Naive thymus-derived CD4-positive, alpha-beta T cell (primary cell): ENCODE data around the gene CABP7. TPM values are rescaled to one million over a fixed set of nuclear protein-coding genes. Genes with fewer than 3 reads are reported as not detected.

ENCODE experiments used
- ATAC-seq: fragments of 150-1000 bp; cut with Tn5 transposase; 2 replicates; pipeline ENCODE4 v1.10.0; 2021; ENCODE audit warnings: mild to moderate bottlenecking, moderate library complexity
- CTCF ChIA-PET: fragments of 350-600 bp; sonication (Branson Sonifier 250); formaldehyde crosslinking; loops from one replicate; lab custom pipeline; 2021; ENCODE audit warnings: antibody characterized with exemption; lab: Charles Lee
- POLR2A ChIA-PET: fragments of 350-600 bp; sonication (Branson Sonifier 250); formaldehyde crosslinking; loops from one replicate; lab custom pipeline; 2021; ENCODE audit warnings: antibody characterized with exemption, inconsistent platforms; lab: Charles Lee
- DNase-seq, 9 donors: peaks; one replicate each; pipeline versions ENCODE4 v3.0.0 to v3.0.0-alpha.2; 2020 to 2022; ENCODE audit warnings: mixed read lengths in 1 of 9
- H3K27ac ChIP-seq: one replicate; pipeline ENCODE4 v1.7.0; 2013; ENCODE audit warnings: mild to moderate bottlenecking, low read depth, low read length, moderate library complexity
- H3K27me3 ChIP-seq, 2 donors: one replicate each; pipeline ENCODE4 v1.7.0; 2013; ENCODE audit warnings: low read length in 2 of 2, mild to moderate bottlenecking in 2 of 2, moderate library complexity in 2 of 2; ENCODE audit not compliant: control insufficient read depth in 2 of 2, insufficient read depth in 2 of 2
- H3K36me3 ChIP-seq, 3 experiments: 1 replicate in 2 of 3; 2 replicates in 1 of 3; pipeline ENCODE4 v1.7.0; 2013; ENCODE audit warnings: low read length in 3 of 3, mild to moderate bottlenecking in 3 of 3, moderate library complexity in 1 of 3; ENCODE audit not compliant: insufficient read depth in 3 of 3, control insufficient read depth in 2 of 3
- H3K4me1 ChIP-seq, 2 donors: one replicate each; pipeline ENCODE4 v1.7.0; 2013; ENCODE audit warnings: low read length in 2 of 2, mild to moderate bottlenecking in 2 of 2, moderate library complexity in 1 of 2; ENCODE audit not compliant: control insufficient read depth in 2 of 2, insufficient read depth in 2 of 2
- H3K4me3 ChIP-seq: 2 replicates; pipeline ENCODE4 v1.7.0; 2013; ENCODE audit warnings: mild to moderate bottlenecking, low read length
- H3K9me3 ChIP-seq, 3 experiments: 1 replicate in 2 of 3; 2 replicates in 1 of 3; pipeline ENCODE4 v1.7.0; 2013; ENCODE audit warnings: low read length in 3 of 3; ENCODE audit not compliant: control insufficient read depth in 2 of 3
- H3K27ac Mint-ChIP-seq, 9 donors: one replicate each; pipeline ENCODE4 v1.8.0; 2020 to 2022; ENCODE audit warnings: mixed read lengths in 9 of 9, mild to moderate bottlenecking in 8 of 9, moderate library complexity in 5 of 9, inconsistent platforms in 2 of 9
- H3K27me3 Mint-ChIP-seq, 5 donors: one replicate each; pipeline ENCODE4 v1.8.0; 2021 to 2022; ENCODE audit warnings: mixed read lengths in 5 of 5, mild to moderate bottlenecking in 1 of 5
- H3K36me3 Mint-ChIP-seq, 5 donors: one replicate each; pipeline ENCODE4 v1.8.0; 2020 to 2022; ENCODE audit warnings: mixed read lengths in 5 of 5, mild to moderate bottlenecking in 3 of 5, inconsistent platforms in 1 of 5
- H3K4me1 Mint-ChIP-seq, 7 donors: one replicate each; pipeline ENCODE4 v1.8.0; 2020 to 2022; ENCODE audit warnings: mixed read lengths in 7 of 7, mild to moderate bottlenecking in 3 of 7, inconsistent platforms in 1 of 7
- H3K4me3 Mint-ChIP-seq, 10 donors: one replicate each; pipeline ENCODE4 v1.8.0; 2020 to 2022; ENCODE audit warnings: mild to moderate bottlenecking in 10 of 10, mixed read lengths in 10 of 10, moderate library complexity in 6 of 10, inconsistent platforms in 2 of 10
- H3K9me3 Mint-ChIP-seq, 11 donors: one replicate each; pipeline ENCODE4 v1.8.0; 2020 to 2022; ENCODE audit warnings: mixed read lengths in 11 of 11, mild to moderate bottlenecking in 4 of 11, inconsistent platforms in 1 of 11, moderate library complexity in 1 of 11
- intact Hi-C, 2 donors: fragments of 100-400 bp; cut with micrococcal nuclease; formaldehyde crosslinking; loops; one replicate each; pipeline ENCODE4 v1.15.1; 2023
- polyA plus RNA-seq, 2 donors: library from polyadenylated mRNA; unstranded; fragments of 300-500 nt; fragmentation: Illumina TruSeq; gene quantifications; one replicate each; pipeline ENCODE4 v1.2.3, GENCODE V29; 2021
- total RNA-seq, 6 experiments: library from RNA in 5 of 6; stranded (reverse) in 5 of 6; gene quantifications; 1 replicate in 5 of 6; 2 replicates in 1 of 6; pipeline ENCODE4 v1.2.3 and lab custom pipeline; 2021 to 2026

Gene CABP7
- total and polyA plus RNA-seq, 7 experiments from 2014 or later, result 0.07 to 0.42 (median 0.17) TPM; not detected in 3

- Mint-ChIP-seq H3K4me1 (peaks cover 15 to 31% (median 27%) of the 10 kb centered on the region in 7 donors), H3K27ac (peak overlapping the region; percentile 62 to 91 (median 66)), H3K36me3 (peaks cover 0 to 14% (median 0%) of the 10 kb centered on the region in 5 donors), H3K27me3 (peaks cover 0 to 6% (median 0%) of the 10 kb centered on the region in 5 donors), H3K4me3 (peak overlapping the region in 7 of 10 donors; percentile 18 to 57 (median 34)), H3K9me3 (peaks cover 0 to 2% (median 0%) of the 10 kb centered on the region in 11 donors)
- ATAC-seq (peak; percentile 81), DNase-seq (peak in 5 of 9 donors; percentile 18 to 59 (median 52))
- no peak overlapping the region for H3K4me3 ChIP-seq
- peaks cover 0 to 15% (median 0%) of the 10 kb centered on the region in 3 experiments for H3K36me3 ChIP-seq
- H3K9me3 ChIP-seq, result no peaks in the 10 kb centered on the region
- H3K27ac ChIP-seq, result no peak overlapping the region
- intact Hi-C loops, result loop anchor here (1.0 to 5.0 kb wide), 2 partner anchors 304 to 306 kb away; no protein-coding TSS in a partner anchor
- ChIA-PET CTCF (interaction anchor here (0.5 to 1.2 kb wide), 3 partner anchors 11 to 1986 kb away, joined by 3 to 4 read pairs (median 3); no protein-coding TSS in a partner anchor), POLR2A (no interaction called here)
- peaks cover 0 to 19% of the 10 kb centered on the region in 2 donors for H3K4me1 ChIP-seq
- H3K27me3 ChIP-seq, result no peaks in the 10 kb centered on the region
Measured at GRCh38 chr22:29701155-29701999, 18.4 kb upstream of the CABP7 start.

GRCh38 chr22:29702000-29702930 lies 17.5 kb upstream of the CABP7 start:
- ChIA-PET POLR2A (no interaction called here), CTCF (interaction anchor here (0.5 kb wide), 1 partner anchor 1985 kb away, joined by 3 read pairs; no protein-coding TSS in a partner anchor)
- peaks cover 0 to 2% (median 0%) of the 10 kb centered on the region in 11 donors for H3K9me3 Mint-ChIP-seq
- peaks cover 0 to 6% (median 0%) of the 10 kb centered on the region in 5 donors for H3K27me3 Mint-ChIP-seq
- peaks cover 0 to 9% (median 0%) of the 10 kb centered on the region in 5 donors for H3K36me3 Mint-ChIP-seq
- ATAC-seq (no peak), DNase-seq (no peak)
- peaks cover 15 to 31% (median 27%) of the 10 kb centered on the region in 7 donors for H3K4me1 Mint-ChIP-seq
- H3K27ac Mint-ChIP-seq, result peak overlapping the region in 4 of 9 donors; percentile 66 to 84 (median 74)
- Histone ChIP-seq H3K9me3 (no peaks in the 10 kb centered on the region), H3K27me3 (no peaks in the 10 kb centered on the region), H3K27ac (no peak overlapping the region), H3K4me3 (no peak overlapping the region), H3K36me3 (peaks cover 0 to 9% (median 0%) of the 10 kb centered on the region in 3 experiments), H3K4me1 (peaks cover 0 to 19% of the 10 kb centered on the region in 2 donors)
- no peak overlapping the region for H3K4me3 Mint-ChIP-seq
- intact Hi-C loops, result loop anchor here (1.0 to 5.0 kb wide), 2 partner anchors 303 to 305 kb away; no protein-coding TSS in a partner anchor

- Histone ChIP-seq H3K27ac (no peak overlapping the region), H3K4me3 (no peak overlapping the region), H3K36me3 (peaks cover 0 to 2% (median 0%) of the 10 kb centered on the region in 3 experiments), H3K27me3 (no peaks in the 10 kb centered on the region), H3K9me3 (no peaks in the 10 kb centered on the region), H3K4me1 (peaks cover 0 to 19% of the 10 kb centered on the region in 2 donors)
- H3K9me3 Mint-ChIP-seq, result peaks cover 0 to 2% (median 0%) of the 10 kb centered on the region in 11 donors
- ChIA-PET POLR2A (no interaction called here), CTCF (no interaction called here)
- intact Hi-C loops, result loop anchor here in 1 of 2 donors (5.0 kb wide), 1 partner anchor 304 kb away; no protein-coding TSS in a partner anchor
- ATAC-seq, result no peak
- H3K27ac Mint-ChIP-seq, result peak overlapping the region in 1 of 9 donors; percentile 38
- peaks cover 0 to 6% (median 0%) of the 10 kb centered on the region in 5 donors for H3K27me3 Mint-ChIP-seq
- peaks cover 15 to 31% (median 27%) of the 10 kb centered on the region in 7 donors for H3K4me1 Mint-ChIP-seq
- no peak for DNase-seq
- peak overlapping the region in 1 of 10 donors; percentile 39 for H3K4me3 Mint-ChIP-seq
- peaks cover 0 to 7% (median 0%) of the 10 kb centered on the region in 5 donors for H3K36me3 Mint-ChIP-seq
Measured at GRCh38 chr22:29702931-29703501, 16.8 kb upstream of the CABP7 start.

- ChIA-PET POLR2A (no interaction called here), CTCF (interaction anchor here (0.6 kb wide), 1 partner anchor 808 kb away, joined by 7 read pairs; no protein-coding TSS in a partner anchor)
- peaks cover 0 to 2% (median 0%) of the 10 kb centered on the region in 11 donors for H3K9me3 Mint-ChIP-seq
- H3K4me1 ChIP-seq, result peaks cover 0 to 19% of the 10 kb centered on the region in 2 donors
- no peak overlapping the region for H3K27ac Mint-ChIP-seq
- H3K27me3 Mint-ChIP-seq, result peaks cover 0 to 6% (median 0%) of the 10 kb centered on the region in 5 donors
- no peak overlapping the region for H3K4me3 ChIP-seq
- no peaks in the 10 kb centered on the region for H3K27me3 ChIP-seq
- peaks cover 0 to 2% (median 0%) of the 10 kb centered on the region in 5 donors for H3K36me3 Mint-ChIP-seq
- intact Hi-C loops, result loop anchor here in 1 of 2 donors (5.0 kb wide), 1 partner anchor 304 kb away; no protein-coding TSS in a partner anchor
- H3K4me3 Mint-ChIP-seq, result no peak overlapping the region
- no peaks in the 10 kb centered on the region for H3K36me3 ChIP-seq
- no peak overlapping the region for H3K27ac ChIP-seq
- ATAC-seq, result no peak
- DNase-seq, result no peak
- peaks cover 15 to 31% (median 27%) of the 10 kb centered on the region in 7 donors for H3K4me1 Mint-ChIP-seq
- H3K9me3 ChIP-seq, result no peaks in the 10 kb centered on the region
Measured at GRCh38 chr22:29703569-29704195, 16.1 kb upstream of the CABP7 start.

- Mint-ChIP-seq H3K36me3 (no peaks in the 10 kb centered on the region), H3K27ac (no peak overlapping the region), H3K4me1 (peaks cover 15 to 31% (median 27%) of the 10 kb centered on the region in 7 donors), H3K27me3 (peaks cover 0 to 6% (median 0%) of the 10 kb centered on the region in 5 donors), H3K4me3 (no peak overlapping the region), H3K9me3 (peaks cover 0 to 2% (median 0%) of the 10 kb centered on the region in 11 donors)
- no peaks in the 10 kb centered on the region for H3K9me3 ChIP-seq
- no peak overlapping the region for H3K4me3 ChIP-seq
- ChIA-PET POLR2A (interaction anchor here (0.6 kb wide), 1 partner anchor 111 kb away, joined by 4 read pairs; no protein-coding TSS in a partner anchor), CTCF (no interaction called here)
- DNase-seq (no peak), ATAC-seq (no peak)
- intact Hi-C loops, result loop anchor here in 1 of 2 donors (5.0 kb wide), 1 partner anchor 303 kb away; no protein-coding TSS in a partner anchor
- H3K4me1 ChIP-seq, result peaks cover 0 to 19% of the 10 kb centered on the region in 2 donors
- H3K27ac ChIP-seq, result no peak overlapping the region
- H3K36me3 ChIP-seq, result no peaks in the 10 kb centered on the region
- H3K27me3 ChIP-seq, result no peaks in the 10 kb centered on the region
Measured at GRCh38 chr22:29704528-29705285, 15.1 kb upstream of the CABP7 start.
